EH (cell line): ENCODE results near the gene BFSP2.
"Not testable (repeated sequence)": the region's sequence is repeated elsewhere in the genome, so short reads cannot be mapped to it uniquely, and the experiment has no call there.

Source experiments
- DNase-seq: peaks from one replicate; pipeline ENCODE4 v3.0.0-alpha.2; 2015; ENCODE audit warnings: low read depth

The BFSP2 gene

DNA sequence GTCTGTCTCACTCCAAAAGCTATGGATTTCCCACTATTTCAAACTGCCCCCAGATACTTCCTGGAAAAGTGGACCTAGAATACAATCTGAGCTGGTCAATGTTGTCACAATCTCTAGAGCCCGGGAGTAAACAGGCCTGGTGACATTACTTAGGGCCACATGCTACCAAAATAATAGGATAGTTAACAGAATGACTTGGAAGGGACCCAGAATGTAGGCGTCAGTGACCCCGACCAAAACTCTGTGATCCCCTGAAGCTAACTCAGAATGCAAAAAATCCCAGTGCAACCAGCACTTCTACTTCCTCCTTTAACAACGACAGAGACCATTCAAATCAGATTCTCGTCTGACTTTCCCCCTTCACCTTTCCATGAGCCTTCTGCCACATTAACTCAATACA is 122.1 kb downstream of the BFSP2 start:
- DNase-seq = no peak

DNA sequence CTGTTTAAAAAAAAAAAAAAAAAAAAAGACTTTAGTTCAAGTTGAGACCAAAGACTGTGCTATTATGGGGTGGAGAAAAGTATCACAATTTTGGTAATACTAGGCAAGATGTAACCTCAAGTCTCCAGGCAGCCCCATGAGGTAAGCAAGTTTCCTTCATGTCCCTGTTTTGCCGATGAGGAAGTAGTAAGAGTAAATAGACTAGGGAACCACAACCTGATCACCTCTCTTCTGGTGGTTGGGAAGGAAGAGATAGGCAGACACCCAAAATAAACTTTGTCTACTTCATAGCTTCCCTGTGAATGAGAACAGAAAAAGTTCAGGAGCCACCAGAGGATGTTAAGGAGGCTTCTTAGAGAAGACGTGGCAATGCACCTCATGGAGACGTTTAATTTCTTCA is 123.9 kb downstream of the BFSP2 start:
- not testable (repeated sequence) for DNase-seq
